GM12873 (cell line): ENCODE results near the gene ZBTB7B.

Source experiments
- CTCF ChIP-seq: IDR thresholded peaks from 2 replicates; pipeline ENCODE4 v1.5.1; 2012; ENCODE audit warnings: low read depth, mild to moderate bottlenecking, moderate library complexity, low read length, control low read depth; ENCODE audit not compliant: insufficient read depth; ENCODE audit errors: missing control alignments

The ZBTB7B gene

GRCh38 chr1:154957091-154957657, 45.4 kb upstream of the ZBTB7B start:
- no peak for TF ChIP-seq CTCF

GRCh38 chr1:154958036-154958435, 44.6 kb upstream of the ZBTB7B start:
- no peak for TF ChIP-seq CTCF

GRCh38 chr1:154958681-154959425, 43.7 kb upstream of the ZBTB7B start:
- no peak for TF ChIP-seq CTCF

GRCh38 chr1:154959426-154959780, 43.2 kb upstream of the ZBTB7B start:
- no peak for TF ChIP-seq CTCF

GRCh38 chr1:154960446-154961136, 42.0 kb upstream of the ZBTB7B start:
- TF ChIP-seq CTCF: no peak

- peak; percentile 57 for TF ChIP-seq CTCF
These were observed 41.1 kb upstream of the ZBTB7B start, which contains the start of gene PYGO2 for GRCh38 chr1:154961207-154962155. Gene PYGO2, minus strand, starts transcription at chr1:154961782. Its CDS starts 206 bp downstream, at chr1:154961576.
